K562 treated with DMSO at 1 percent for 48 hours (cell line): Measurements from ENCODE around the gene RAB11B. TPM values are rescaled to one million over a fixed set of nuclear protein-coding genes. Genes with fewer than 3 reads are reported as not detected.

Source experiments
- total RNA-seq: library from RNA; unstranded; fragments of 300-600 nt; gene quantifications from 2 replicates; pipeline ENCODE4 v1.2.3, GENCODE V29; 2022; ENCODE audit warnings: low replicate concordance; ENCODE audit errors: extremely low read depth

The RAB11B gene
- not detected in 2 replicates for total RNA-seq

DNA sequence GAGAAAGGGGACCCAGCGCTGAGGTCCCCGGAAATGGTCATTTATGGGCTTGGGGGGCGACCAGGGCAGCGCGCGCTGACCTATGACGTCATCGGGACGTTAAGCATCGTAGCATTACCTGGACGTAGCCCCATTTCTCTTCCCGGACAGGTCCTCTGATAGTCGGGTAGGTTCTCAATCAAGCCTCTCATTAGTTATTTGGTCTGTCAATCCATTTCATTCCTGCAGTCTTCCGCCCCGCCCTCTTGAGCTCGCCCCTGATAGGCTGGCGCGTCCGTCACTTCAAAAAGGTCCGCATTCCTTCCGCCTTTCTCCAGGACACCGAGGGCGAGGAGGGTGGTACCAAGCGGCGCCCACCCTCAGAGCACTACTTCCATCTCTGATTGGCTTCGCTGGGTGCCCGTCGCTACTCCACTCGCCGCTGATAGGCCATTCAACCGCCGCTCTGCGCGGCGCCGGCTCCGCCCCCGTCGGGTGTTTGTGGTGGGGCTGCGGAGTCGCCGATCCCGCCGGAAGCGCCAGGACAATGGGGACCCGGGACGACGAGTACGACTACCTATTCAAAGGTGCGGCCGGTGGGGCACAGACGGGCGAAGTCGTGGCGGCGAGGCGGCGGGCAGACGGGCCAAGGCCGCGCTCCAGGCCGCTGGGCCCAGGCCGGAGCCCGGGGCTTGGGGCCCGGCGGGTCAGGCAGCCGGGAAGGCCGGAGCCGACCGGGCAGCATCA, at the start of gene RAB11B:
Gene RAB11B, plus strand, starts transcription at position 470 of the 726 bp plus-strand sequence. Its CDS starts 57 bp downstream, at position 527.

DNA sequence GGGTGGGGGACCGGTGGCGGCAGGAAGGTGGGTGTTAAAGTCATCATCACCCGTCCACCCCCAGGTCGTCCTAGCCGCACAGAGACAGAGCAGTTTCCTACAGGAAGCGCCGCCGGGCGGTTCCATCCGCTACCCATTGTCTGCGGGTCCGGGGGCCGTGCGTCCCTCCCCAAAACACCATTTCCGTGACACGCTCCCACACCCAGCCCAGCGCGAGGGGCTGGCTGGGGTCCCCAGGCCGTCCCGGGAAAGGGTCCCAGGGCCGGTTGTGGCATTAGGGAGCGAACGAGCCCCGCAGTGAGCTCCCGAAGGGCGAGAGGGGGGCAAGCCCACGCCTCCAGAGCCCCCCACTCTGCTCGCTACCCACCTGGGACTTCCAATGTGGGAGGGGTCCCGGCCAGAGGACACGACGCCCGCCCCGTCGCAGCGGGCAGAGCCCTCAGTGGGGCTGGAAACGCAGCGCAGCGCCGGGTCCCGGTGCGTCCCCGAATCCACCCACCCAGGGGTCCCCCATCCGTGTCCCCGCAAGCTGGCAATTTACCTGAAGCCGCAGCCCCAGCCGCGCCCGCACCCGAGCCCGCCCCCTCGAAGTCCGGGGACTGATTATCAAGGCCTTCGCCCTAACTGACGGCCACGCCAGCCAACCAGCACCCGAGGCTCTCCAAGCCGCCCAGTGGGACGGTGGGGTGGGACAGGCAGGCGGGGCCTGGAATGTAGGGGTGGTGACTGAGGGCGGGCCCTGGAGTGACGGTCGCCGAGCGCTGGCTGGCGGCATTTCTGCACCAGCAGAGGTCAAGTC, 47.3 kb upstream of the RAB11B start, which contains the start of gene KANK3:
Gene KANK3, minus strand, starts transcription at position 579 of the 799 bp plus-strand sequence. CDS start 5,434 bp downstream, outside the sequence.

GRCh38 chr19:8363803-8364771, 26.1 kb upstream of the RAB11B start, which contains the start of gene ANGPTL4:
Gene ANGPTL4 (plus strand): TSS chr19:8364155. CDS start chr19:8364322, 167 bp downstream.

GRCh38 chr19:8412783-8413628, 22.8 kb downstream of the RAB11B start, which contains the start of gene MARCHF2:
Gene MARCHF2 (plus strand): TSS chr19:8413305. CDS start chr19:8421841, 8,536 bp downstream.

GRCh38 chr19:8444677-8445487, 54.7 kb downstream of the RAB11B start, which contains the start of gene HNRNPM:
Gene HNRNPM (plus strand): TSS chr19:8444975. CDS start chr19:8444999, 24 bp downstream.

Other genes starting within 250 kb of the RAB11B start
- not detected in 2 replicates for gene FBN3, start 240.8 kb upstream of the RAB11B start, total RNA-seq
- not detected in 2 replicates for gene CERS4, start 181.0 kb upstream of the RAB11B start, total RNA-seq
- not detected in 2 replicates for gene CD320, start 82.0 kb upstream of the RAB11B start, total RNA-seq
- gene NDUFA7, start 69.0 kb upstream of the RAB11B start, total RNA-seq = not detected in 2 replicates
- not detected in 2 replicates for gene RPS28, start 68.9 kb upstream of the RAB11B start, total RNA-seq
- not detected in 2 replicates for gene KANK3, start 47.1 kb upstream of the RAB11B start, total RNA-seq
- not detected in 2 replicates for gene ANGPTL4, start 26.2 kb upstream of the RAB11B start, total RNA-seq
- not detected in 2 replicates for gene MARCHF2, start 22.9 kb downstream of the RAB11B start, total RNA-seq
- gene HNRNPM, start 54.6 kb downstream of the RAB11B start, total RNA-seq = not detected in 2 replicates
- gene PRAM1, start 112.3 kb downstream of the RAB11B start, total RNA-seq = not detected in 2 replicates
- not detected in 2 replicates for gene ZNF414, start 123.8 kb downstream of the RAB11B start, total RNA-seq
- gene MYO1F, start 187.1 kb downstream of the RAB11B start, total RNA-seq = not detected in 2 replicates
- gene ADAMTS10, start 220.4 kb downstream of the RAB11B start, total RNA-seq = not detected in 2 replicates
- gene NFILZ, start 240.3 kb downstream of the RAB11B start, total RNA-seq = not detected in 2 replicates